Measurements from ENCODE around the gene DPYSL5. TPM values are rescaled to one million over a fixed set of nuclear protein-coding genes. Genes with fewer than 3 reads are reported as not detected.

The DPYSL5 gene
- total and polyA plus RNA-seq, 10 of the 15 experiments (the other 5 are each of a cell fraction or from before 2014, with no cell fraction given): not detected

- Histone ChIP-seq H3K27me3 (replicated peaks in 1 of 2; ENCODE audit: control insufficient read depth in 2 of 2, insufficient read depth in 2 of 2, low read length in 1 of 2) (no peaks in the 10 kb centered on the region; a peak in 2 of 4 replicates), H3K4me2 (ENCODE audit: control insufficient read depth, insufficient read depth) (no peak overlapping the region), H3K9ac (ENCODE audit: control insufficient read depth, insufficient read depth, low read length) (no peak overlapping the region), H3K36me3 (ENCODE audit: control insufficient read depth in 2 of 2, insufficient read depth in 2 of 2, low read length in 1 of 2) (no peaks in the 10 kb centered on the region), H3K27ac (ENCODE audit: control insufficient read depth, insufficient read depth) (no peak overlapping the region), H4K20me1 (ENCODE audit: control insufficient read depth, insufficient read depth) (no peaks in the 10 kb centered on the region), H3K79me2 (ENCODE audit: control insufficient read depth, insufficient read depth, low read length) (no peaks in the 10 kb centered on the region), H3K4me3 (no peak overlapping the region), H2AFZ (ENCODE audit: control insufficient read depth, low read depth, low read length) (no peak overlapping the region), H3K4me1 (ENCODE audit: control insufficient read depth, insufficient read depth, low read length) (peaks cover 5% of the 10 kb centered on the region), H3K9me3 (replicated peaks; ENCODE audit: control insufficient read depth, insufficient read depth, low read length) (no peaks in the 10 kb centered on the region)
- no peak for ATAC-seq
- no peak for FAIRE-seq
- ChIA-PET SMC1A (ENCODE audit: uncharacterized antibody, unreplicated experiment) (no interaction called here), CTCF (no interaction called here), RAD21 (ENCODE audit: unreplicated experiment) (no interaction called here), POLR2A (no interaction called here)
- no TSS peak for BruUV-seq (replicated peaks)
- in situ Hi-C loops (cut with MboI) (no loop called here), intact Hi-C loops (cut with micrococcal nuclease; ENCODE audit: unreplicated experiment) (no loop called here)
- WGBS (ENCODE audit: insufficient coverage, insufficient replicate concordance, low lambda C conversion rate, missing lambda C conversion rate): 27% methylated on average over 5 of the region's 5 CpGs
- TF ChIP-seq CHD1 (IDR thresholded peaks at IDR 0.05; ENCODE audit: low read depth, low read length): no peak
- TF ChIP-seq BACH1 (IDR thresholded peaks at IDR 0.05; ENCODE audit: borderline replicate concordance): no peak
- TF ChIP-seq E2F4 (IDR thresholded peaks at IDR 0.05; ENCODE audit: low read depth, low read length): no peak
- TF ChIP-seq ELK1 (IDR thresholded peaks at IDR 0.05; ENCODE audit: low read depth, low read length): no peak
- no peak for TF ChIP-seq CHD4 (IDR thresholded peaks at IDR 0.05)
- TF ChIP-seq PAX8 (IDR thresholded peaks at IDR 0.05): no peak
- TF ChIP-seq MYB (IDR thresholded peaks at IDR 0.05; ENCODE audit: borderline replicate concordance, low read depth, low read length): no peak
- TF ChIP-seq MYC (IDR thresholded peaks at IDR 0.05; ENCODE audit: insufficient read depth, insufficient read length, insufficient replicate concordance, low read length, severe bottlenecking): no peak
- TF ChIP-seq PKNOX1 (IDR thresholded peaks at IDR 0.05): no peak
- TF ChIP-seq CBFB (IDR thresholded peaks at IDR 0.05; ENCODE audit: low read depth): no peak
- no peak for DNase-seq (ENCODE audit: low read depth, low spot score)
These were observed 55.7 kb downstream of the DPYSL5 start for GRCh38 chr2:26903676-26904075.

Measured in GM12878 (cell line).